Measurements from ENCODE around the gene SLC25A23.
A peak's percentile ranks its signal among the peaks of the same experiment; 100 is the strongest.

SLC25A23 gene

GRCh38 chr19:6464070-6464873 is 4.7 kb upstream of the SLC25A23 start, which contains the start of gene CRB3:
Gene CRB3, plus strand, starts transcription at chr19:6464271. Its CDS starts 431 bp downstream, at chr19:6464702.
- H3K9ac ChIP-seq (ENCODE audit: low read depth, low read length) = no peak within 1 kb of the TSS
- H3K4me2 ChIP-seq (ENCODE audit: low read length) = no peak within 1 kb of the TSS
- H3K27me3 ChIP-seq (ENCODE audit: control insufficient read depth, insufficient read depth, low read length) = peaks cover 32% of the 10 kb centered on the region
- H3K4me1 ChIP-seq (ENCODE audit: control insufficient read depth, insufficient read depth, low read length) = peaks cover 5% of the 10 kb centered on the region
- no peak within 1 kb of the TSS for H3K4me3 ChIP-seq (ENCODE audit: low read length)
- H3K36me3 ChIP-seq (ENCODE audit: insufficient read depth, low read length) = no peaks in the 10 kb centered on the region
- H3K9me3 ChIP-seq (replicated peaks; ENCODE audit: low read length) = no peaks in the 10 kb centered on the region

DNA sequence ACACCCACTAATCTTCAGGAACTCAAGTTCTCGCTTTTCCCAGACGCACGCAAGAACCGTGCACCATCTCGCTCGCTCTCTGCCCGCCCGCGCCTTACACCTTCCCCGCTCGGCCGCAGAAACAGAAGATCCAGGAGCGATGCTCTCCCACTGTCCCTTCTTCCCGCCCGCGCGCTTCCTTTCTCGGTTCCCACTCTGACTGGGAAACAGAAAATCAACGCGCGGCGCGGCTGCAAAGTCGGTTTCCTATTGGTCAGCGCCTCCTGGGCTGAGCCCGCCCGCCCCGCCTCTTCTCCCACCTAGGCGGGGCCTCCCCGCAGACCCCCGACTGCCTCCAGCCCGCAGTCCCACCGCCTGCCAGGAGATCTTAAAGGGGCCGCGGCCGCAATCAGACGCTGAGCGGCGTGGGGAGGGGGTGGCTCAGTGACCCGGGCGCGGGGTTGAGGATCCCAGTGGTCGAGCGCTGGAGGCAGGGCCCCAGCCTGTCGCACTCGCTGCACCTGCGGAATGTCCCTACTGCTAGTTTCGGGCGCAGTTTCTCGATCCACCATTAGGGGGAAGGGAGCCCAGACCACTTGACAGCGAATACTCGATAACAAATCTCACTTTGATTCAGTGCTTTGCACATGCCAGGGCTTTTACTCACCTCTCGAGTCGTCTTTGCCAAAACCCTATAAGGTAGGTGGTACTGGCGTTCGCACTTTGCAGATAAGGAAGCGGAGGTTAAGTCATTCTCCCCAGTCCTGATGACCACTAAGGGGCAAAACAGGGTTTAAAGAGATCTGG is 700 bp upstream of the SLC25A23 start:
- Histone ChIP-seq H3K9ac (ENCODE audit: low read depth, low read length) (peak overlapping the region; percentile 30), H3K9me3 (replicated peaks; ENCODE audit: low read length) (no peaks in the 10 kb centered on the region), H3K4me1 (ENCODE audit: control insufficient read depth, insufficient read depth, low read length) (peaks cover 5% of the 10 kb centered on the region), H3K27me3 (ENCODE audit: control insufficient read depth, insufficient read depth, low read length) (peaks cover 25% of the 10 kb centered on the region), H3K36me3 (ENCODE audit: insufficient read depth, low read length) (no peaks in the 10 kb centered on the region), H3K4me3 (ENCODE audit: low read length) (peak overlapping the region; percentile 74), H3K4me2 (ENCODE audit: low read length) (peak overlapping the region; percentile 80)

GRCh38 chr19:6458695-6459261 is 814 bp downstream of the SLC25A23 start:
- H3K4me3 ChIP-seq (ENCODE audit: low read length) = peak overlapping the region; percentile 74
- H3K36me3 ChIP-seq (ENCODE audit: insufficient read depth, low read length) = no peaks in the 10 kb centered on the region
- peak overlapping the region; percentile 80 for H3K4me2 ChIP-seq (ENCODE audit: low read length)
- H3K4me1 ChIP-seq (ENCODE audit: control insufficient read depth, insufficient read depth, low read length) = peaks cover 5% of the 10 kb centered on the region
- H3K9me3 ChIP-seq (replicated peaks; ENCODE audit: low read length) = no peaks in the 10 kb centered on the region
- H3K9ac ChIP-seq (ENCODE audit: low read depth, low read length) = no peak overlapping the region
- peaks cover 11% of the 10 kb centered on the region for H3K27me3 ChIP-seq (ENCODE audit: control insufficient read depth, insufficient read depth, low read length)

GRCh38 chr19:6457958-6458694 is 1.5 kb downstream of the SLC25A23 start:
- Histone ChIP-seq H3K4me2 (ENCODE audit: low read length) (no peak overlapping the region), H3K36me3 (ENCODE audit: insufficient read depth, low read length) (no peaks in the 10 kb centered on the region), H3K4me1 (ENCODE audit: control insufficient read depth, insufficient read depth, low read length) (peaks cover 5% of the 10 kb centered on the region), H3K27me3 (ENCODE audit: control insufficient read depth, insufficient read depth, low read length) (peaks cover 10% of the 10 kb centered on the region), H3K4me3 (ENCODE audit: low read length) (no peak overlapping the region), H3K9me3 (replicated peaks; ENCODE audit: low read length) (no peaks in the 10 kb centered on the region), H3K9ac (ENCODE audit: low read depth, low read length) (no peak overlapping the region)

DNA sequence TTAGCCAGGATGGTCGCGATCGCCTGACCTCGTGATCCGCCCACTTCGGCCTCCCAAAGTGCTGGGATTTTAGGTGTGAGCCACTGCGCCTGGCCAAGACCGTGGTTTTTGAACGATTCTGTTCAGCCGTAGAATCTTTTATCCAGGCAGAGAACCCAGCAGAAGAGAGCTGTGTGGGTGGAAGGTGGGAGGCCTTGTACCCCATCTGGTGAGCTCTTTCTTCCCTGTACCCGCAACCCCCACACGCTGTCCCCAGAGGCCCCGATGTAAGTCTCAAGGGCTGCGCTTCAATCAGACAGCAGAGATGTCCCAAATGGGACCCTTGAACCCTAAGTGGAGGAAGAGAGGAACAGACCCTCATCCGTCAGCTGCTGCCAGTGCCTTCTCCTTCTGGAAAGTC is 3.7 kb downstream of the SLC25A23 start:
- Histone ChIP-seq H3K27me3 (ENCODE audit: control insufficient read depth, insufficient read depth, low read length) (peaks cover 7% of the 10 kb centered on the region), H3K9me3 (replicated peaks; ENCODE audit: low read length) (no peaks in the 10 kb centered on the region), H3K4me1 (ENCODE audit: control insufficient read depth, insufficient read depth, low read length) (peaks cover 5% of the 10 kb centered on the region), H3K9ac (ENCODE audit: low read depth, low read length) (no peak overlapping the region), H3K4me3 (ENCODE audit: low read length) (no peak overlapping the region), H3K36me3 (ENCODE audit: insufficient read depth, low read length) (no peaks in the 10 kb centered on the region), H3K4me2 (ENCODE audit: low read length) (no peak overlapping the region)

- no peaks in the 10 kb centered on the region for H3K36me3 ChIP-seq (ENCODE audit: insufficient read depth, low read length)
- H3K4me2 ChIP-seq (ENCODE audit: low read length) = no peak overlapping the region
- no peaks in the 10 kb centered on the region for H3K4me1 ChIP-seq (ENCODE audit: control insufficient read depth, insufficient read depth, low read length)
- no peaks in the 10 kb centered on the region for H3K9me3 ChIP-seq (replicated peaks; ENCODE audit: low read length)
- no peak overlapping the region for H3K9ac ChIP-seq (ENCODE audit: low read depth, low read length)
- H3K27me3 ChIP-seq (ENCODE audit: control insufficient read depth, insufficient read depth, low read length) = peaks cover 7% of the 10 kb centered on the region
- H3K4me3 ChIP-seq (ENCODE audit: low read length) = no peak overlapping the region
These were observed 5.5 kb downstream of the SLC25A23 start for GRCh38 chr19:6453951-6454565.

DNA sequence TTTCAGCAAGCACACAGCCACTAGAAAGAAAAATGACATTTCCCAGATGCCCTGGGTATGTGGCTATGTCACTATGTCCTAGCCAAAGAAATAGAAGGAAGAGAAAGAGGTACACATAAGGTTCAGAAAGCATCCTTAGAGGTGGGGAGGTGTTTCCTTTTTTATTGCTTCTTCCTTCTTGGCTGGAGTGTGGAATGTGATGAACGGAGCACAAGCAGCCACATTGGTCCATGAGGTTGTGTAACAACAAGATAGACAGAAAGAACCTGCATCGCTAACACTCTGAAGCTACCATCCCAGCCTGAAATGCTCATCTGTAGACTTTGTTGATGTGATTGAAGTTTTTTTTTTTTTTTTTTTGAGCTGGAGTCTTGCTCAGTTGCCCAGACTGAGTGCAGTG is 6.7 kb downstream of the SLC25A23 start:
- H3K4me2 ChIP-seq (ENCODE audit: low read length) = no peak overlapping the region
- no peaks in the 10 kb centered on the region for H3K27me3 ChIP-seq (ENCODE audit: control insufficient read depth, insufficient read depth, low read length)
- no peak overlapping the region for H3K9ac ChIP-seq (ENCODE audit: low read depth, low read length)
- H3K4me1 ChIP-seq (ENCODE audit: control insufficient read depth, insufficient read depth, low read length) = no peaks in the 10 kb centered on the region
- H3K4me3 ChIP-seq (ENCODE audit: low read length) = no peak overlapping the region
- no peaks in the 10 kb centered on the region for H3K9me3 ChIP-seq (replicated peaks; ENCODE audit: low read length)
- no peaks in the 10 kb centered on the region for H3K36me3 ChIP-seq (ENCODE audit: insufficient read depth, low read length)

DNA sequence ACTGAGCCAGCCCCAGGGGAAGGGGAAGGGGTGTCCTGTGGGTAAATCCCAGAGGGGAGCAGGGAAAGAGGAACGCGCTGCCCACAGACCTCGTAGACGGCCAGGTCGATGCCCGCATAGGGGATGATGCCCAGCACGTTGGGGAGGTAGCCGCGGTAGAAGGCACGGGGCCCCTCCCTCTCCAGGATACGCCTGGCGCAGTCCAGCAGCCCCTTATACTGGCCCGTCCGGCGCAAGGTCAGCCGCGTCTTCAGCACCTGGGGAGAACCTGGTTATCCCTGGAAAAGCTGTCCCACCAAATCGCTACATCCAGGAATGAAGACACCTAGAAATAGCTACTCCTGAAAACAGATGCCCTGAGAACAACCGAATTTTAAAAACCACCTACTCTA is 7.4 kb downstream of the SLC25A23 start:
- Histone ChIP-seq H3K9me3 (replicated peaks; ENCODE audit: low read length) (no peaks in the 10 kb centered on the region), H3K4me3 (ENCODE audit: low read length) (no peak overlapping the region), H3K9ac (ENCODE audit: low read depth, low read length) (no peak overlapping the region), H3K27me3 (ENCODE audit: control insufficient read depth, insufficient read depth, low read length) (no peaks in the 10 kb centered on the region), H3K4me1 (ENCODE audit: control insufficient read depth, insufficient read depth, low read length) (no peaks in the 10 kb centered on the region), H3K4me2 (ENCODE audit: low read length) (no peak overlapping the region), H3K36me3 (ENCODE audit: insufficient read depth, low read length) (no peaks in the 10 kb centered on the region)

DNA sequence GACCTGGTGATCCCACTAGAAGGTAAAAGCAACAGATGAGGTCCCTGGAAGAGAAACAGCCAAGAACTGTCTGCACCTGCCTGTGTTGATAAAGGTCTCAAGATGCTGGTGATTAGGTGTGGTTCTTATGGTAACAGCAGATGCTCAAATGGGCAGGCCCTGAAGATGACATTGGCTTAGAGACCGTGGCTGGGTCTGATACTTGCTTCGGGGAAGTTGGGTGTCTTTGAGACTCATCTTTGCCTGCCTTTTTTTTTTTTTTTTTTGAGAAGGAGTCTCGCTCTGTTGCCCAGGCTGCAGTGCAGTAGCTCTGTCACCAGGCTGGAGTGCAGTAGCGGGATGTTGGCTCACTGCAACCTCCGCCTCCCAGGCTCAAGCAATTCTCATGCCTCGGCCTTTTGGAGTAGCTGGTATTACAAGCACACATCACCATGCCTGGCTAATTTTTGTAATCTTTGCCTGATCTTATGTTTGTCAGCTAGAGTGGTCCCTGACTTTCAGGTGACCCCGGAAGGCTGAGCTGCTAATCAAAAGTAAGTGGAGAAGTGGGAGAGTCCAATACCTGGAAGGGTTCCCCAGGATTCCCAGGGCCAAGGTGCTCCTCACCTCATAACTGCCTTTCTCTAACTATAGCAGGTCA is 7.9 kb downstream of the SLC25A23 start:
- H3K27me3 ChIP-seq (ENCODE audit: control insufficient read depth, insufficient read depth, low read length) = no peaks in the 10 kb centered on the region
- H3K4me1 ChIP-seq (ENCODE audit: control insufficient read depth, insufficient read depth, low read length) = no peaks in the 10 kb centered on the region
- no peak overlapping the region for H3K4me2 ChIP-seq (ENCODE audit: low read length)
- H3K9me3 ChIP-seq (replicated peaks; ENCODE audit: low read length) = no peaks in the 10 kb centered on the region
- no peak overlapping the region for H3K4me3 ChIP-seq (ENCODE audit: low read length)
- H3K9ac ChIP-seq (ENCODE audit: low read depth, low read length) = no peak overlapping the region
- H3K36me3 ChIP-seq (ENCODE audit: insufficient read depth, low read length) = no peaks in the 10 kb centered on the region

DNA sequence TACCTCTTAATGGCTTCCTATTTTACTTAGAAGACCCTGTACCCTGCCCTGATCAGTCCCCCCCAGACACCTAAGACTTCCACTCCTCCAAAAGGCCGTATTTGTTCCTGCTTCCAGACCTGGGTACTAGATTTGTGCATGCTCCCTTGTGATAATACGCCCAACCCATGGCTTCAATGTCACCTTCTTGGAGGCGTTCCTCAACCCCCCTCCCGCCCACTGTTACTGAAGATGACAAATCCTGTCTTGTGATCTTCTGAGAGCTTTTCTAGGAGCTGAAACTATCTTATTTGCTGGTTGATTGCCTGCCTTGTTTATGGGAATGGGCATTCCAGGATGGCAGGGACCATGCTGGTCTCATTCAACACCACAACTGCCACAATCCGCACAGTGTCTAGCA is 9.4 kb downstream of the SLC25A23 start:
- Histone ChIP-seq H3K4me2 (ENCODE audit: low read length) (no peak overlapping the region), H3K4me1 (ENCODE audit: control insufficient read depth, insufficient read depth, low read length) (no peaks in the 10 kb centered on the region), H3K36me3 (ENCODE audit: insufficient read depth, low read length) (no peaks in the 10 kb centered on the region), H3K27me3 (ENCODE audit: control insufficient read depth, insufficient read depth, low read length) (no peaks in the 10 kb centered on the region), H3K9me3 (replicated peaks; ENCODE audit: low read length) (no peaks in the 10 kb centered on the region), H3K9ac (ENCODE audit: low read depth, low read length) (no peak overlapping the region), H3K4me3 (ENCODE audit: low read length) (no peak overlapping the region)
